NCI-H146 (cell line): ENCODE results near the gene PTPN7.
"Not testable (repeated sequence)": the region's sequence is repeated elsewhere in the genome, so short reads cannot be mapped to it uniquely, and the experiment has no call there.

ENCODE experiments used
- DNase-seq: peaks from one replicate; lab custom pipeline; 2025; lab: John Stamatoyannopoulos, UW

PTPN7 gene

DNA sequence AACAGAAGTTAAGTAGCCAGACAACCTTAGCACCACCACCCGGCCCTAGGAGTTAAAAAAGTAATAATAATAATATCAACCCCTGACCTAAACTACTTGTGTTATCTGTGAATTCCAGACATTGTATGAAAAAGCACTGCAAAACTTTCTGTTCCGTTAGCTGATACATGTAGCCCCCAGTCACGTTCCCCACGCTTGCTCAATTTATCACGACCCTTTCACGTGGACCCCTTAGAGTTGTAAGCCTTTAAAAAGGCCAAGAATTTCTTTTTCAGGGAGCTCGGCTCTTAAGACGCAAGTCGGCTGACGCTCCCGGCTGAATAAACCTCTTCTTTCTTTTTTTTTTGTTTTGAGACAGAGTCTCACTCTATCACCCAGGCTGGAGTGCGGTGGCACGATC is 6.7 kb upstream of the PTPN7 start:
- not testable (repeated sequence) for DNase-seq

DNA sequence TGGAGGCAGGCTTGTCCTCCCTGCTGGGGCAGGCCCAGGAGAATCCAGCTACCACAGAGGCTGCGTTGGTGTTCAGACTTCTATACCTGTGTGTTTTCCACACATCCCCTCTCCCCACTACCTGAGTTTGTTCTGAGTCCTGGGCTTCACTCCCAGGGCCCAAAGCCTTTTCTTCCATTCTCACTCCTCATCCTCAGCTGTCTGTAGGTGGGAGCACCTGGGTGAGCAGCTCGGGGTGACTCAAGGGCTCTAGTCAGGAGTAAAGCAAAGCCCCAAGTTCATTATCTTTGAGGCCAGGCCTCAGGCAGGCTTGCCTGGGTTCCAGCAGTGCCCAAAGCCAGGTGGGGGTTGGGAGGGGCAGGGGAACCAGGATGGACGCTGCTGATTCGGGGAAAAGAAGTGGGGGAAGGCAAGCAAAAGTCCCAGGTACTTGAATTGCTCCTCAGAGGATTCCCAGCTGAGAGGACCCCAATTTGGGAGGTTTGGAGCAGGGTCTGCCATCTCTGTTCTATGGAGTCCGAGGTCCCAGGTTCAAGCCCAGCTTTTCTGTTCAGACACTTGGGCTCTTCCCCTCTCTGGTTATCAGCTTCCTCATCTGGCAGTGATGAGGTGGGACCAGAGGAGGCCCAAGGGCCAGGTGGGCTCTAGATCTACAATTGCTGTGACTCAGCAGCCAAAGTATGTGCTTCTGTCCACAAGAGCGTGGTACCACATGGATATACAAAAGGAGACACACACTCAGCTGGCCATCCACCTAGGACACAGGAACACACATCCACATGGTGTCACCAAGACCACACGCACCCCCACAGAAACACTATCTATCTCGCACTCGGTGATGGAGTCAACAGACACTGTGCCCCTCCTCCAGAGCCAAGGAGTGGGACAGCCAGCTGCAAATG is 5.8 kb upstream of the PTPN7 start:
- DNase-seq, result no peak

DNA sequence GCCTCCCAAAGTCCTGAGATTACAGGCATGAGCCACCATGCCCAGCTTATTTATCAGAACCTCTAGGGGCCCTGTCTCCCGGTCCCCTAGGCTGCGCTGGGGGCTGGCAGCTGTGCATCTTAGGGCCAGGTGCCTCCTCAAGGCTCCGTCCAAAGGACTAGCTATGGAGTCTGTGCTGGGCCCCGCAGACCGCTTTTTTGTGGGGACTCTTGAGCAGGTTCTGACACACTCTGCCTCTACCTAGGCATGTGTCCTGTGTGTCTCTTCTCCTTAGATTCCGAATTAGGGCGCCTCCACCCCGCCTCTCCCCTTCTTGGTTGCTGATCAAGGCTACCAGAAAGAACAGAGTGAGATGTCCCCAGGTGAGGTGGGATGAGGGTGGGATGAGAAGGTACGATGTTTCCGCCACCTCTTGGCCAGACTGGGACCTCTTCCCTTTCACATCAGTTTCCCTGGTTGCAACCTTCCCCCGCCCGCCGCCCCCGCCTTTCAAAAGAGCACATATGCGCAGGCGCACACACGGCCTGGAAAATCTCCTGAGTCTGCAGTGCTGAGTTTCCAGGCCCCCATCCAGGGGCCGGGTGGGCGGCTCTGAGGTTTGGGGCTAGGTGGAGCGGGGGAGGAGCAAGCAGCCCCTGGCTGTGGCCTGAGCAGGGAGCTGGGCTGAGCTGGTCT is 5.0 kb upstream of the PTPN7 start:
- no peak for DNase-seq

DNA sequence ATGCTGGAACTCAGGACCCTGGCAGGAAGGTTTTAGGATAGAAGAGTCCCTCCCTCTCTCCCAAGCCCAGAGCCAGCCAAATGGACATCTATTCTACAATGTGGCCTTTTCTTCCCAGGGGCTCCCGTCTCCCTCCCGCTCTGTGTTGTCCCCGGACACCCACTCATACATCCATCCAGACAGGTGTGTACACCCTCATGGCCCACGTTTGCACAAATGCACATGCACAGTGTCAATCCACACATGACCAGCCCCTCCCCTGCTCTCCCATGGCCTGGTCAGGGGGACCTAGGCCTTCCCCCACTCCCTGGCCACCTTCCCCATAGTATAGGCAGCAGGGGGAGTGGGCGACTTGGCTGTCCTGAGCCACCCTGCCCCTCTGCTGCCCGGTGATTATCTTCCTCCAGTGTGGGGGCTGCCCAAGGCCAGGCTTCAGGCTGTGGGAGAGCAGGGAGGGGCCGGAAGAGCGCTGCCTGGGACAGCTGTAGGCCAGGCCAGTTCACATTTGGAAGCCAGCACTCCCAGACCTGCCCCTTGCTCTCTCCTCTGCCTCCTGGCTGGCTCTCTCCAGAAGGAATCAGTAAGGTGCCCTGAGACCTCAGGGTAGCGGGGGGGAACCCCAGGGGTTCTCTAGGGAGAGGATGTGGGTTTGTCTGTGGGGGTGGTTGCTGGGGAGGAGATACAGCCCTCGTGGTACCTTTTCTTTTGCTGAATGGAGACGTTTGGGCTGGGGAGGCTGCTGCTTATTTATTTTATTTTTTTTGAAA is 4.1 kb upstream of the PTPN7 start:
- DNase-seq, result no peak

DNA sequence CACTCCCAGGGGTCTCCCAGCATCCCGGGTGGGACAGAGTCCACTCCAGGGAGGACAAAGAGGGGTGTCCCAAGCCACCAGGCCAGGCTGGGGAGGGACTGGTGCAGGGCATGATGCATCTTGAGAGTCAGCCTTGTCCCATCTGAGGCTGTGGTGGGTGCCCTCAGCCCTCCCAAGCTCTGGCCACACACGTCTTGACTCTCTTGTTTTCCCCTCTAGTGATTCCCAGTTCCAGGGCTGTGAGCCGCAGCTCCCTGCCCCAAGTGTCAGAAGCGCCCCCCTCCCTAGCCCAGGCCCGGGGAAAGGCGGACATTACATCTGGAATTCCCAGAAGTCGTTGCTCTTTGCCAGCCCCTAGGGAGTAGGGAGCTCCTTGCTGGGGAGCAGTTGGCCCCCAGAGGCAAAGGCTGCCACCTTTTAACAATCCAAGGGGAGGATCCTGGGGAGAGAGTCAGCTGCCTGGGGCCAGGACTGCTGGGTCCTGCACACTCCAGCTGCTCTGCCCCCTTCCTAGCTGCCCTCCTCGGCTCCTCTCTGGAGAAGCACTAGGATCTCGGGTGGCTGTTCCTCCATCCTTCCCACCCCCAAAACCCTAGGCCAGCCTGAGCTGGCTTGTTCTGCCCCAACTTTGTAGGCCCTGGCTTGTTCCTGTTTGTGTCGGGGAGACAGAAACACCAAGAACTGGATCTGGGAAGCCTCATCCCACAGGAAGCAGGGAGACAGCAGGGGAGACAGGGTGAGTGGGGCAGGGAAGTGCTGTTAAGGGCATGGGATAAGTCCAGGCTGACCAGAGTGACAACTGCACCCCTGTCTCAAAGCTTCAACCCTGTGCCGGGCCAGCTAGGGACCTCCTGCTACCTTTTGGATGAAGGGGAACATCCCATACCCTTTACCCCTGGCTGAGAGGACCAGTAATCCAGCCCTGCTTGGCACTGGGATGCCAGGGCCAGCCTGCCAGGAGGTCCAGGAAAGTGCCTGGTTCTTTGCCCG is 3.2 kb upstream of the PTPN7 start:
- no peak for DNase-seq

DNA sequence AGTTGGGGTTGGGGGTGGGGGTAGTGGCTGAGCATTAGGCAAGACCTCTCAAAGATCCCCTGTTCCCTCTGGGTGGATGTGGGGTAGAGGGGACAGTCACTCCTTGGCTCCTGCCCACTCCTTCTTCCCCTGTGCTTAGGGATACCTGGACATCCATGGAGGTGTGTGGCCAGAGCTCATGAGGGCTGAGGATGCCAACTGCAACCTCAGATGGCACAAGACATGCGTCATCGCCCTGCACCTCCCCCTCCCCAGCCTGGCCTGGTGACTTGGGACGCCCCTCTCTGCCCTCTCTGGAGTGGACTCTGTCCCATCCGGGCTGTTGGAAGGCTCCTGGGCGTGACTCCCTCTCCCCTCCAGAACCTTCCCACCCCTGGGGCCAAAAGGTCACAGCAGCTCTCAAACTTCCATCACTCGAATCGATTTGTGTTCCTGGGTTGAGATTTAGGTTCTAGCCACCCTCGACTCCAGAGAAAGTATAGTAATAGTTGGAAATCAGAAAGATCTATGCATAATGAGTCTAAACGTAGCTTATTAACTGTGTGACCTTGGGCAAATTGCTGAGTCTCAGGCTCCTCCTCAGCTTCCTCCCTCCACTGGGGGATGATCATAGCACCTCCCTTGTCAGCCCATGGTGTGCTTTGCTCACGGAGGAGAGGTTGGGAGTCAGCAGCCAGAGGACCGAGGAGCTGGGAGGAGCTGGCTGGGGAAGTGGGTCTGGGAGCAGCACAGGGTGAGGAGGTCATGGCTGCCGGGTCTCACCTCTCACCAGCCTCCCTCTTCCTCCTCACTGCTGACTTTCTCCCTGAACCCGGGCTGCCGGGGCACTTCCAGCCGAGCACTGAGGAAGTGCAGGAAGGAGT is 2.2 kb upstream of the PTPN7 start:
- DNase-seq, result no peak

DNA sequence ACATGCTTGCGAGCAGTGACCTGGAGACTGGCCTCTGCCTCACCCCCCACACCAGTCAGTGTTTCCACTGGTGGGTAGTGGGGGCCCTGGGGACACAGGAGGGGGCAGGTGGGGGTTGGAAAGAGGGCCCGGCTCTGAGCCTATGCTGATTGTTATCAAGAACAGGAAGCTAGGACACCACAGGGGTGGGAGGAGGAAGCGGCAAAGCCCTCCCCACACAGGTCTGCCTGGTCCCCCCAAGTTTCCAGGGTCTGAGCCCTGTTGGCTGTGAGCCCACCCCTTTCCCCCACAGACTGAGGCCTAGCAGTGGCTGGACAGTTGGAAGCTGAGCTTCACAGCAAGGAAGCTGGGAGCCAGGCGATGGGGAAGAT is 1.6 kb upstream of the PTPN7 start:
- DNase-seq, result no peak

DNA sequence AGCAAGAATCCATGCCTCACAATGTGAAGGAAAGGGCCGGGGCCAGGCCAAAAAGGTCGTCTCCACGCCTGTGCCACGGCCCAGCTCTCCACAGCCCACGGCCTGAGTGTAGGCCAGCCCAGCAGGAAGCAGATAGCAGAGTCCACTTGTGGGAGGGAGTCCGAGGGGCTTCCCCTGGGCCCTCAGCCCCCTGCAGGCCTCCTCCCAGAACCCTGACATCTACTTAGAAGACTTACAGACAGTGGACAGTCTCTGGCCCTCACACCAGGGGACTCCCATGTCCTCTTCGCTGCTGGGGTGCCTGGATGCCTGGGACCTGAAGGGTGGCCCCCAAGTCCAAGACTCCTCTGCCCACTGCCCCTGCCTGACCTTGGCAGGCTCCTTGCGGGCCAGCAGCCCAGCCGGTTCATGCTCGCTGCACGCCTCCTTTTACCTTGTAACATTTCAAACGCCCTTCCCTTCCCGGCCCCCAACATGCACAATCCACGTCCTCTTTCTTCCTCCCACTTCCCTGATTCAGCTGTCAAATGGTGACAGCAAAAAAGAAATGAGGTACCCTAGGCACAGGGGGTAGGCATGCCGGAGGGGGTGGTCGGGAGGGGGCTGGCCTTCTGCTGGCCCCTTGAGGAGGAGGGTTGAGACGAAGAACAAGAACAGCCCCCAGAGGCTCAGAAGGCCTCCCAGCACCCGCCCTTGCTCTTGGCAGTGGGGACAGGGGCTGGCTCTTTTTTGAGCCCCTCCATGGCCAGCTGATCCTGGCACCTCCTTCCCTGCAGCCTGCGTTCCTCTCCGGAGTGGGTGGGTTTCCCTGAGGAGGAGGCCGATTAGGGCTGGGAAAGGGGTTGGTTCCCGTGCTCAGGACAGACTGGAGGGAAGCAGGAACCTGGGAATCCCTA is 997 bp upstream of the PTPN7 start:
- DNase-seq, result no peak

DNA sequence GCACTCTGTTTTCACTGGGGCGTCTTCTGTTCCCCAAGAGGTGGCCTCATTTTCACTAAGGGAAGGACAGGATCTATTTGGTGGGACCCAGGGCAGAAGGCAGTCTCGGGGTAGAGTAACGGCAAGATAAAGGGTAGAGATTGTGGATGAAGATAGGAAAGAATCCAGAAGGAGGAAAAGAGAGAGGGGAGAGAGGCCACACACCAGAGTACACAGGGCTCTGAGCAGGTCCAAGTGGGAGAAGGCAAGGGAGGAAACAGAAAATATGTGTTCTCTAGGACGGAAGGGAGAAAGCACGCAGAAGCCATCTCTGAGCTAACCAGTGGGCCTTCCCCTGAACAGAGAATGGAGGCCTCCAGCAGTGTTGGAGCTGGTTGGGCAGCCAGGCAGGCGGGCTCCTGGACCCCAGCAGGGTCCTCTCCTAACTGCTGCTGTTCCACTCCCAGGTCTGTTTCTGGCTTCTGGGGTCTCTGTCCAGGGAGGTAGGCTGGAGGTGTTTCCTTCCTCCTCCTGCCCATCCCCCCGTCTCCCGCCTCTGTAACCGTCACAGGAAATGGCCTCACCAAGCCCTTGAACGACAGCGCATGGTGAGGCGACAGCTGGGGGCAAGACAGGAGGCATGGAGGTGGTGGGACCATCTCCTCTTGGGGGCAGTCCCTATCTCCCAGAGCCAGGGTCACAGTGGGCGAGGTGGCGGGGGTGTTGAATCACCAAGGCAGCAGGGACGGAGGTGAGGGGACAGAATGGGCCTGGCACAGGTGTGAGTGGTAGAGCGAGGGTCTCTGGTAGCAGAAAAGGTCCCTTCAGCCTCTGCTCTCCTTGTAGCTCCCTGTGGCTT is 649 bp downstream of the PTPN7 start:
- no peak for DNase-seq

DNA sequence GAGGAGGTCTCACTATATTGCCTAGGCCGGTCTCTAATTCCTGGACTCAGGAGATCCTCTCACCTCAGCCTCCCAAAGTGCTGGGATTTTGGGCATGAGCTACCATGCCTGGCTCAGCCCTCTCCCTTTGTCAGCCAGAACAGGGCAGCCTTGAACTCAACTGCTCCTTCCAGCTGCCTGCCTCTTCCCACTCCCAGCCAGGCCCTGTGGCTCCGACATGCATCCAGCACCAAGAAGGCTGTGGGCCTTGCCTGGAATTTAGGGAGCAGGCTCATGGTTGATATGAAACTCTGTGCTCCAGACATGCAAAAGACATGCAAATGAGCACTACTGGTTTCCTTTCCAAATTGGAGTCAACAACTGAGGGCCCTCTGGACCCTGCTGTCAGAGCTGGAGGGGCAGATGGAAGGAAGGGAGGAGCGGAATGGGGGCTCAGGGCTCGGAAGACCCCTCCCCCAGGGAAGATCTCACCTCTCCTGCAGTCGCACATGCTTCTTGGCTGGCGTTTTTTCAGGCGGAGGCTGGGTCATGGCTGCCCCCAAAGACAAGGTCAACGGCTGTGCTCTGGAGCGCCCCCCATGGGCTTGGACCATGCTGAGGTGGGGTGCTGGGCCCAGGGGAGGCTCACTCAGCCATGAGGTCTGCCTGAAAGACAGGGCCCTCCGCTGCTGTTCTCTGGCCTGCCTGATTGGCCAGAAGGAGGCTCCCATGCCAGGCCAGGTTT is 1.4 kb downstream of the PTPN7 start:
- DNase-seq, result no peak

DNA sequence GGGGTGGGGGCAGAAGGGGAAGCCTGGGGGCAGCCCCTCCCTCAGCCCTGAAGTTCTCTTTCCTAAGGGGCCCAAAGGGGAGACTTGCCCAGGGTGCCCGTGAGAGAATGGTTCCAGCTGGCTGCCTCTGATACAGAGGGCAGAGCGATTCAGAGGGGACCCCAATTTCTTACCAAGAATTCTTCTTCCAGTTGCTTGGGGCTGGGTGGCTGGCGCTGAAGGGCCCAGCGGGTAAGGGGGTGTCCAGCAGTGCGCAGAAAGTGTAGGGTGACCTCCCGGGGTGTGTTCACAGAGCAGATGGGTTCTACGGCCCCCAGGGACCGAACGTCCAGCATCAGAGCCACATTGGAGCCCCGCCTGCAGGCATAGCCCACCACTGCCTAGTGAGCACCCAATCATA is 2.5 kb downstream of the PTPN7 start:
- no peak for DNase-seq

DNA sequence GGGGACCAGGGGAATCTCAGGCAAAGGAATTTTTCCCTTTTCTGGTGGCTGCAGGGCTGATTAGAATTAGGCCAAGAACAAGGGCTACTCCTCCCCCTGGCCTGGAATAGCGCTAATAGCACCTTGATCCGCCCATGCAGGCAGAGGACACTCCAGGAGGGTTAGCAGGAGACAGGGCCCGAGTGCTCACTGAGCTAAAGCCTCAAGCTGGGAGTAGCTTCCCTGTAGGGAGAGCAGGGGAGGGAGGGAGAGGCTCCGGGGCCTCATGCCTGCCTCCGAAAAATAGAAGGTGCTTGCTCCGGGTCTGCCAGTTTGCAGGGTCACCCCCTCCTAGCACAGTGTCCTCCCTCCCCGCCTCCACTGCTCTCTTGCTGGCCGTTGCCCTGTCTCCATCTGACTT is 3.8 kb downstream of the PTPN7 start:
- no peak for DNase-seq

DNA sequence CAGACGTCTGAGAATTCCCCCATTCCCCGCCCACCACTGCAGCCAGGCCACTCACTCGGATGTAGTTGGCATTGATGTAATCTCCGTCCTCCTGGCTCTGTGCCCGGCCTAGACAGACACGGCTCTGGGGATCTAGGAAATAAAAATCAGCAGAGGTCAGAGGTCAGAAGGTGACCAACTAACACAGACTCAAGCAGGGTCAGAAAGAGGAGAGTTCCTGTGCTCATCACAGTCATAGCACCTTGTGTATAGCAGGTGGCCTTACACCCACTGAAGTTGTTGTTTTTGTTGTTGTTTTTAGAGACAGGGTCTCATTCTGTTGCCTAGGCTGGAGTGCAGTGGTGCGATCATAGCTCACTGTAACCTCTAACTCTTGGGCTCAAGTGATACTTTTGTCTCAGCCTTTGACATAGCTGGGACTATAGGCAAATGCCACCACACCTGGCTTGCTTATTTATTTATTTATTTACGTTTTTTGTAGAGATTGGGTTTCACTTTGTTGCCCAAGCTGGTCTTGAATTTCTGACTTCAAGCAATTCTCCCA is 4.9 kb downstream of the PTPN7 start:
- DNase-seq, result no peak

DNA sequence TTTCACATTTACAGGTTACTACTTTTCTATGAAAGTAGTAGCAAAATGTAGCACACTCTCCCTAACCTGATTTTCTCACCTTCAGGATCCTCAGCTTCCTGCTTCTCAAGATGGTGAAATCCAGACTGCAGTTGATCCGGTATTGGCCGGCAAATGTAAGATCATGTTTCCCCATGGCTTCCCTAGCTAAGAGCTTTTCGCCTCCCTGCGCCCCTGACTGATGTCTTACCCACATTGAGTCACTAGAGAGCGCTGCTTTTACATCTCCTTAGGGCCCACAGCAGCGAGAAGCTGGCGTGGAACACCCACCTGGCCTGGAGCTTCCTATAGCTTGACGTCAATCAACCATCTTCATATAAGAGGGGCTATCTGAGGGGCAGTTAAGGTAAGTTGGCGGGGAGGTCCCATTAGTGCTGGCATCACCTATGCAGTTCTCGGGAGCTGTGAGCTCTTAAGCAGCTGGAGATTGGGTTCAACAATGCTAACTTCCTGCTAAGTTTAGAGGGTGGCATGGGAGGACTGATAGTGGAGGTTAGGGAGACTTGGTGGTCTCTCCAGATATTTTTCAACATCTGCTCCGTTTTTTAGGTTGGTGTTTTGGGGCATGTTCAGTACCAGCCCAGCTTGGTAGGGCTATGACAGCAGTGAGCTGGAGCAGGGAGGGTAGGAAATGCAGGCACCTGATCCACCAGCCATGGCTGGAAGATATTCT is 5.5 kb downstream of the PTPN7 start:
- DNase-seq, result peak; percentile 62

DNA sequence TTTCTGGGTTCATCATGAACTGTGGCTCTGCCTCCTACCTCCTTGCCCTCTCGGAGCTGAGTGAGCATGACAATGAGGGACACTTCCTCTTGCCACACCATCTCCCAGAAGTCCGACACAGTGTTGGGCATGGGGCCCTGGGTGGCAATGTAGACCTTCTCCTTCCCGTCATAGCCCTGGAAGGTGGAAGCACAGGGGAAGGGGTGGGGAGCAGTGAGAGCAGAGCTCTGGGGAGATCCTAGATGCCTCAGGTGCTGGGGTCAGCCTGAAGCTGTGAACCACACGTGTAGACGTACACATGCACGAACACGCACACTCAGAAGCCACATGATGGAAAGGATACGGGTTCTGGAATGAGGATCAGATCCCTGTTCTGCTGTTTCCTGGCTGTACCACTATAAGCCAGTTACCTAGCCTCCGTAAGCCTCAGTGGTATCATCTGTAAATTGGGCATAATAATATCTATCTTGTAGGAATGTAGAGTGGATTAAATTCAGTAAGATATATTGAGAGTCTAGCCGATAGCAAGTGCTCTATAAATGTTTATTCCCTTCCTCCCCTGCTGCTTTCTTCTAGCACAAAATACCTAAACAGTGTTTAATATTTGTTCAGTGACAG is 6.1 kb downstream of the PTPN7 start:
- no peak for DNase-seq

DNA sequence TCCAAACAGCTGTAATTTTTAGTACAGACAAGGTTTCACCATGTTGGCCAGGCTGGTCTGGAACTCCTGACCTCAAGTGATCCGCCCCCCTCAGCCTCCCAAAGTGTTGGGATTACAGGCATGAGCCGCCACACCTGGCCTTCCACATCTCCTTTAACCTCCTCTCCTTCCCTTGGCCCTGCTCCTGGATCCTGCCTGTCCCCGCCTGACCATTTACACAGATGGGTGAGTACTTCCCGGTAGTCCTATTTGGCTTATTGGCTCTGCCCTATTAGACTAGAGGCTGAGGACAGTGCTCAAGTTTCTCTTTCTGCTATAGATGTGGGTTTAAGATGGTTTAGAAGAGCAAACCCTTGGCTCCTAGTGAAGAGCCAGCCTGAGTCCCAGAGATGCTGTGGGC is 7.1 kb downstream of the PTPN7 start:
- no peak for DNase-seq

DNA sequence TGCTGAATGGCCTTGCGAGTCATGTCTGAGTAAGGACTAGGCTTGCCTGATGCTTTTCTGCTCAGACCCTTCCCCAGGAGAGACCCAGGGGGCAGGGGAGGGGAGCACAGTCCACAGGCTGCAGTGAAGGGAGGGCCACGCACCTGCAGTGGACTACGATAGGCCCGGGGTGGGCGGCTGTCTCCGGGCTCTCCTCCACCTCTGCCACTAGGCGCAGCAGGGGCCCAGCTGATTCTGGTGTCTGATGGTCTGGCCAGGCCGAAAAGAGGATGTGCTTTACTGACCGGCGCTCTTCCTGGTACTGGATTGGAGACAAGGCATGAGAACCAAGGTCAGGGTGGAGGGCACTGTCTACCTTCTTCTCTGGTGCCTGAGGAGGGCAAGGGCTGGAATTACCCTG is 8.0 kb downstream of the PTPN7 start:
- no peak for DNase-seq
